ENCODE results near the gene CELF5. TPM values are rescaled to one million over a fixed set of nuclear protein-coding genes. Genes with fewer than 3 reads are reported as not detected.

Gene CELF5
- total RNA-seq, 1 donor from 2014 or later: not detected

- Histone ChIP-seq H3K27me3 (ENCODE audit: low read depth) (no peaks in the 10 kb centered on the region), H3K36me3 (no peaks in the 10 kb centered on the region), H3K4me1 (peaks cover 35% of the 10 kb centered on the region), H3K27ac (peak overlapping the region; percentile 84), H3K9me3 (no peaks in the 10 kb centered on the region), H3K4me3 (peak overlapping the region; percentile 56)
- peak; percentile 91 for DNase-seq
- ATAC-seq: peak; percentile 95 to 96
- intact Hi-C loops (cut with DNase I): no loop called here
- TF ChIP-seq, protein P1, sequence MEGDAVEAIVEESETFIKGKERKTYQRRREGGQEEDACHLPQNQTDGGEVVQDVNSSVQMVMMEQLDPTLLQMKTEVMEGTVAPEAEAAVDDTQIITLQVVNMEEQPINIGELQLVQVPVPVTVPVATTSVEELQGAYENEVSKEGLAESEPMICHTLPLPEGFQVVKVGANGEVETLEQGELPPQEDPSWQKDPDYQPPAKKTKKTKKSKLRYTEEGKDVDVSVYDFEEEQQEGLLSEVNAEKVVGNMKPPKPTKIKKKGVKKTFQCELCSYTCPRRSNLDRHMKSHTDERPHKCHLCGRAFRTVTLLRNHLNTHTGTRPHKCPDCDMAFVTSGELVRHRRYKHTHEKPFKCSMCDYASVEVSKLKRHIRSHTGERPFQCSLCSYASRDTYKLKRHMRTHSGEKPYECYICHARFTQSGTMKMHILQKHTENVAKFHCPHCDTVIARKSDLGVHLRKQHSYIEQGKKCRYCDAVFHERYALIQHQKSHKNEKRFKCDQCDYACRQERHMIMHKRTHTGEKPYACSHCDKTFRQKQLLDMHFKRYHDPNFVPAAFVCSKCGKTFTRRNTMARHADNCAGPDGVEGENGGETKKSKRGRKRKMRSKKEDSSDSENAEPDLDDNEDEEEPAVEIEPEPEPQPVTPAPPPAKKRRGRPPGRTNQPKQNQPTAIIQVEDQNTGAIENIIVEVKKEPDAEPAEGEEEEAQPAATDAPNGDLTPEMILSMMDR (IDR thresholded peaks at IDR 0.05): peak; percentile 31
Measured at GRCh38 chr19:3343619-3344502, 119.4 kb downstream of the CELF5 start.

DNA sequence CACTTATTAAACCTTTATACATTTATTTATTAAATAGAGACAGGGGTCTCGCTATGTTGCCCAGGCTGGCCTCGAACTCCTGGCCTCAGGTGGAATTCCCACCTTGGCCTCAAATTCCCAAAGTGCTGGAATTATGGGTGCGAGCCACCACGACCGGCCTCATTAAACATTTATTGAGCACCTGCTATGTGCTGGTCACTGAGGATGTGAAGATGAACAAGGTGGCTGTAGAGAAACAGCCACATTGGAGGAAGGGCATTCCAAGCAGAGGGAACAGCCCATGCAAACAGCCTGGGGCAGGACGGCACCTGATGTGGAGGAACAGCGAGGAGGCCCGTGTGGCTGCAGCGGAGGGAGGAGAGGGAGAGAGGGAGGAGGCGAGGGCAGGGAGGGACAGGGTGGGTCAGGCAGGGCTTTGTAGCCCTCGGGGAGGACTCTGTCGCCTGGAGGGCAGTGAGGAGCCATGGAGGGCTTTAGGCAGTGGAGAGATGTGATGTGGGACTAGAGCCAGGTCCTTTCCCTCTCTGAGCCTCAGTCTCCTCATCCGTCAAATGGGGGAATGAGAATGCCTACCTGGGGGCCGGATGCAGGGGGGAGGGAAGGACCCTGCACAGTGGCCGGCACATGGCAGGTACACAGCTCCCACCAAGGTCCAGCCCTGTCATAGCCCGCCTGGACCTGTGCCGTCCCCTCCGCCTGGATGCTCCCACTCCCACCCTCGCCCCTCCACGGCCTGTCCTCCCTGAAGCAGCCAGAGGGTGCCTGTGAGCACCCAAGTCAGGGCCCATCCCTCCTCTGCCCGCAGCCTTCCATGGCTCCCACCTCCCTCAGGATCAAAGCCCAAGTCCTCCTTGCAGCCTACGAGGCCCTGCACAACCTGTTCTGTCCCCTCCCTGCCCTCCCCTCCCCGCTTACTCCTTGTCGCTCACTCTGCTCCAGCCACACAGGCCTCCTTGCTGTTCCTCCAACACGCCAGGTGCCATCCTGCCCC, 120.4 kb downstream of the CELF5 start:
- Histone ChIP-seq H3K27me3 (ENCODE audit: low read depth) (no peaks in the 10 kb centered on the region), H3K27ac (peak overlapping the region; percentile 84), H3K9me3 (no peaks in the 10 kb centered on the region), H3K4me1 (peaks cover 33% of the 10 kb centered on the region), H3K4me3 (no peak overlapping the region), H3K36me3 (no peaks in the 10 kb centered on the region)
- no peak for DNase-seq
- intact Hi-C loops (cut with DNase I): no loop called here
- no peak for ATAC-seq
- TF ChIP-seq, protein P1 (IDR thresholded peaks at IDR 0.05): no peak

DNA sequence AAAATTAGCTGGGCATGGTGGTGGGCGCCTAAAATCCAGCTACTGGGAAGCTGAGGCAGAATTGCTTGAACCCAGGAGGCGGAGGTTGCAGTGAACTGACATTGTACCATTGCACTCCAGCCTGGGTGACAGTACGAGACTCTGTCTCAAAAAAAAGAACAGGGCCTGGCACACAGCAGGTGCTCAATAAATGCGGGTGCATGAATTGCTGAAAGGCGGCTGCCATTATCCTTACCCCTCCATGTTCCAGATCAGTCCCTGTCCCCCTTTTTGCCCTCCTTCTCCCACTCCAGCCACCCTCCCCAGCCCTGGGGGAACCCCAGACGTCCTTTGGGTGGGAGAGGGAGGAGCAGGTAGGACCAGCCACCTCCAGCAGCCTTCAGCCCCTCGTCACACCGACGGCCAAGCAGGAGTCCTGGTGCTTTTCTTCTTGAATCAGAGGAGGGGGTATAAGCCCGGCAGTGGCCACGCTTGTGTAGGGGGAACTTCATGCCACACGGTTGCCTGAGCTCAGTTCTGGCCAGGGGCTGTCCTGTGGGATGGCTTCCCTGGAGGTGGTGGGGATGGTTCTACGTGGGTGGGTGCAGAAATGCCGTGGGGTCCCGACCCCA, 121.5 kb downstream of the CELF5 start:
- Histone ChIP-seq H3K4me1 (peaks cover 33% of the 10 kb centered on the region), H3K36me3 (no peaks in the 10 kb centered on the region), H3K27me3 (ENCODE audit: low read depth) (no peaks in the 10 kb centered on the region), H3K9me3 (no peaks in the 10 kb centered on the region), H3K27ac (peak overlapping the region; percentile 76), H3K4me3 (no peak overlapping the region)
- DNase-seq (no peak), ATAC-seq (no peak)
- TF ChIP-seq, protein P1 (IDR thresholded peaks at IDR 0.05): no peak
- intact Hi-C loops (cut with DNase I): no loop called here

Other genes starting within 250 kb of the CELF5 start
- 4.2 TPM for gene TLE6, start 247.1 kb upstream of the CELF5 start, total RNA-seq
- gene TLE2, start 195.4 kb upstream of the CELF5 start, total RNA-seq: 42.7 TPM
- gene TLE5, start 162.2 kb upstream of the CELF5 start, total RNA-seq: 413 TPM
- gene GNA11, start 130.3 kb upstream of the CELF5 start, total RNA-seq: 60.6 TPM
- gene GNA15, start 88.6 kb upstream of the CELF5 start, total RNA-seq: 24.2 TPM
- gene S1PR4, start 45.9 kb upstream of the CELF5 start, total RNA-seq: 35.7 TPM
- 68.8 TPM for gene NCLN, start 38.7 kb upstream of the CELF5 start, total RNA-seq
- gene NFIC, start 141.9 kb downstream of the CELF5 start, total RNA-seq: 132 TPM